Ishikawa (cell line): ENCODE measurements around the gene ACVR1B.

Experiments
- CEBPB ChIP-seq: IDR thresholded peaks from 2 replicates; pipeline ENCODE4 v1.6.1; 2012
- CREB1 ChIP-seq: IDR thresholded peaks from 2 replicates; pipeline ENCODE4 v1.6.1; 2012; ENCODE audit warnings: low read depth
- EGR1 ChIP-seq: IDR thresholded peaks from 2 replicates; pipeline ENCODE4 v1.6.1; 2012
- EP300 ChIP-seq: IDR thresholded peaks from 2 replicates; pipeline ENCODE4 v1.6.1; 2012; ENCODE audit warnings: borderline replicate concordance
- FOXM1 ChIP-seq: IDR thresholded peaks from 2 replicates; pipeline ENCODE4 v1.6.1; 2012; ENCODE audit warnings: low read depth, borderline replicate concordance
- MAX ChIP-seq: IDR thresholded peaks from 2 replicates; pipeline ENCODE4 v1.6.1; 2012
- NFIC ChIP-seq: IDR thresholded peaks from 2 replicates; pipeline ENCODE4 v1.6.1; 2012
- RAD21 ChIP-seq: IDR thresholded peaks from 2 replicates; pipeline ENCODE4 v1.6.1; 2012; ENCODE audit warnings: low read depth
- TAF1 ChIP-seq: IDR thresholded peaks from 2 replicates; pipeline ENCODE4 v1.6.1; 2012; ENCODE audit warnings: low read depth, mild to moderate bottlenecking
- TCF12 ChIP-seq: IDR thresholded peaks from 2 replicates; pipeline ENCODE4 v1.6.1; 2012; ENCODE audit warnings: low read depth
- TEAD4 ChIP-seq: IDR thresholded peaks from 2 replicates; pipeline ENCODE4 v1.6.1; 2012
- YY1 ChIP-seq: IDR thresholded peaks from 2 replicates; pipeline ENCODE4 v1.6.1; 2012; ENCODE audit warnings: low read depth
- ZBTB7A ChIP-seq: IDR thresholded peaks from 2 replicates; pipeline ENCODE4 v1.6.1; 2012; ENCODE audit warnings: low read depth
- TF ChIP-seq, protein P1 (sequence below): IDR thresholded peaks from 2 replicates; pipeline ENCODE4 v1.6.1; 2012; ENCODE audit warnings: low read depth, mild to moderate bottlenecking
- TF ChIP-seq, protein P2 (sequence below): IDR thresholded peaks from 2 replicates; pipeline ENCODE4 v1.6.1; 2012

The ACVR1B gene

GRCh38 chr12:51970904-51971646, 19.6 kb downstream of the ACVR1B start:
- TF ChIP-seq TCF12 = no peak
- 0 out of 2 replicates have a peak, but pooled peaks have one; percentile 22 for TF ChIP-seq TAF1
- no peak for TF ChIP-seq NFIC
- TF ChIP-seq EP300 = no peak

DNA sequence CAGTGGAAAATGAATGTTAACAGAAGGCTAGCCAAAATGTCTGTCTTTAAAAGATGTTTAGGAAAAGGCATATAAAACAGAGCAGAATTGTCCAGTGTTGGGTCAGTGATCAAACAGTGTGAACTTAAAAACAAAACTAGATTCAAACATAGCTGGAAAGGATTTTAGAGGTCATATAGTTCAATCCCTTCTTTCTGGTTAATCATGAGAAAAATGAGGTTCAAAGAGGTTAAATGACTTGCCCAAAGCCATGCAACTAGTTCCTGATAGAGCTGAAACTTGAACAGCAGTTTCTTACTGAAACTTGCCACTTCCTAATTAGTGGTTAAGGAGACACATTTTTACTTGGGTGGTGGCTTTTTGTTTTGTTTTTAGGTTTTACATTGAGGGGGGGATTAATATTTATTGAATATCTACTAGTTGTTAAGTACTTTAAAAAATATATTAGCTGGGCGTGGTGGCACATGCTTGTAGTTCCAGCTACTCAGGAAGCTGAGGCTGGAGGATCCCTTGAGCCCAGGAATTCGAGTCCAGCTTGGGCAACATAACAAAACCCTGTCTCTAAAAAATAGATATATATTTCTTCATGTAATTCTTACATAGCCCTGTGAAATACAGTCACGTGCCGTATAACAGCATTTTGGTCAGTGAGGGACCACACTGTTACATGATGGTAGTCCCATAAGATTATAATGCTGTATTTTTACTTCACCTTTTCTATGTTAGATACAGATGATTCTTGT, 20.4 kb downstream of the ACVR1B start:
- TF ChIP-seq TCF12 = no peak
- no peak for TF ChIP-seq CEBPB
- TF ChIP-seq YY1 = no peak
- no peak for TF ChIP-seq MAX
- TF ChIP-seq TAF1 = no peak
- no peak for TF ChIP-seq EGR1
- TF ChIP-seq, protein P1, sequence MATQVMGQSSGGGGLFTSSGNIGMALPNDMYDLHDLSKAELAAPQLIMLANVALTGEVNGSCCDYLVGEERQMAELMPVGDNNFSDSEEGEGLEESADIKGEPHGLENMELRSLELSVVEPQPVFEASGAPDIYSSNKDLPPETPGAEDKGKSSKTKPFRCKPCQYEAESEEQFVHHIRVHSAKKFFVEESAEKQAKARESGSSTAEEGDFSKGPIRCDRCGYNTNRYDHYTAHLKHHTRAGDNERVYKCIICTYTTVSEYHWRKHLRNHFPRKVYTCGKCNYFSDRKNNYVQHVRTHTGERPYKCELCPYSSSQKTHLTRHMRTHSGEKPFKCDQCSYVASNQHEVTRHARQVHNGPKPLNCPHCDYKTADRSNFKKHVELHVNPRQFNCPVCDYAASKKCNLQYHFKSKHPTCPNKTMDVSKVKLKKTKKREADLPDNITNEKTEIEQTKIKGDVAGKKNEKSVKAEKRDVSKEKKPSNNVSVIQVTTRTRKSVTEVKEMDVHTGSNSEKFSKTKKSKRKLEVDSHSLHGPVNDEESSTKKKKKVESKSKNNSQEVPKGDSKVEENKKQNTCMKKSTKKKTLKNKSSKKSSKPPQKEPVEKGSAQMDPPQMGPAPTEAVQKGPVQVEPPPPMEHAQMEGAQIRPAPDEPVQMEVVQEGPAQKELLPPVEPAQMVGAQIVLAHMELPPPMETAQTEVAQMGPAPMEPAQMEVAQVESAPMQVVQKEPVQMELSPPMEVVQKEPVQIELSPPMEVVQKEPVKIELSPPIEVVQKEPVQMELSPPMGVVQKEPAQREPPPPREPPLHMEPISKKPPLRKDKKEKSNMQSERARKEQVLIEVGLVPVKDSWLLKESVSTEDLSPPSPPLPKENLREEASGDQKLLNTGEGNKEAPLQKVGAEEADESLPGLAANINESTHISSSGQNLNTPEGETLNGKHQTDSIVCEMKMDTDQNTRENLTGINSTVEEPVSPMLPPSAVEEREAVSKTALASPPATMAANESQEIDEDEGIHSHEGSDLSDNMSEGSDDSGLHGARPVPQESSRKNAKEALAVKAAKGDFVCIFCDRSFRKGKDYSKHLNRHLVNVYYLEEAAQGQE = no peak
- no peak for TF ChIP-seq RAD21
- no peak for TF ChIP-seq TEAD4
- no peak for TF ChIP-seq CREB1

DNA sequence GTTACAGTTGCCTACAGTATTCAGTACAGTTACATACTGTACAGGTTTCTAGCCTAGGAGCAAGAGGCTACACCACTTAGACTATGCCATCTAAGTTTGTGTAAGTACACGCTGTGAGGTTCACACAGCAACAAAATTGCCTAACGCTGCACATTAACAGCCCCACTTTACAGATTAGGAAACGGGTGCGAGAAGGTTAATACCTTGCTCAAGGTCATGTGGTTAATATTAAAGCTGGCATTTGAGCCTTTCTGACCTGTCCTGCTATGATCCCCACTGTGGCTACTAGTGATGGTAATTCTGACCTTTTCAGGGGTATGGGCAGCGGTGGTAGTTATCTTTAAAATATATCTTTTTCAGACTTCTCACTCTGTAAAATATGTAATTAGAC, 20.9 kb downstream of the ACVR1B start:
- TF ChIP-seq ZBTB7A (no peak), NFIC (no peak), EP300 (no peak), CREB1 (no peak), TEAD4 (no peak), TCF12 (no peak), CEBPB (no peak), YY1 (no peak), FOXM1 (no peak), RAD21 (no peak), TAF1 (no peak), EGR1 (no peak), MAX (no peak)
- TF ChIP-seq, protein P1 = no peak
- TF ChIP-seq, protein P2, sequence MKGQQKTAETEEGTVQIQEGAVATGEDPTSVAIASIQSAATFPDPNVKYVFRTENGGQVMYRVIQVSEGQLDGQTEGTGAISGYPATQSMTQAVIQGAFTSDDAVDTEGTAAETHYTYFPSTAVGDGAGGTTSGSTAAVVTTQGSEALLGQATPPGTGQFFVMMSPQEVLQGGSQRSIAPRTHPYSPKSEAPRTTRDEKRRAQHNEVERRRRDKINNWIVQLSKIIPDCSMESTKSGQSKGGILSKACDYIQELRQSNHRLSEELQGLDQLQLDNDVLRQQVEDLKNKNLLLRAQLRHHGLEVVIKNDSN = no peak

- no peak for TF ChIP-seq TEAD4
- no peak for TF ChIP-seq MAX
- TF ChIP-seq EGR1 = no peak
- TF ChIP-seq, protein P2 = no peak
- no peak for TF ChIP-seq ZBTB7A
- TF ChIP-seq TAF1 = no peak
- no peak for TF ChIP-seq CREB1
- TF ChIP-seq RAD21 = no peak
- TF ChIP-seq YY1 = no peak
- TF ChIP-seq CEBPB = no peak
- no peak for TF ChIP-seq FOXM1
- TF ChIP-seq TCF12 = no peak
- TF ChIP-seq, protein P1 = no peak
- TF ChIP-seq EP300 = no peak
- no peak for TF ChIP-seq NFIC
Observed at GRCh38 chr12:51972849-51973273, 21.4 kb downstream of the ACVR1B start.
